Omental fat pad (tissue), 4 donors: Measurements from ENCODE around the gene PPP1R12A. TPM values are rescaled to one million over a fixed set of nuclear protein-coding genes. Genes with fewer than 3 reads are reported as not detected.
"Not testable (repeated sequence)": the region's sequence is repeated elsewhere in the genome, so short reads cannot be mapped to it uniquely, and the experiment has no call there.

Source experiments
- ATAC-seq: fragments of 150-250 bp; one replicate; pipeline ENCODE4 v1.9.1; 2016; ENCODE audit warnings: mild to moderate bottlenecking, moderate library complexity; ENCODE audit not compliant: low FRiP score
- DNase-seq: peaks from one replicate; pipeline ENCODE4 v3.0.0-alpha.2; 2019; ENCODE audit warnings: low spot score
- total RNA-seq, 4 donors: library from RNA; depleted of rRNA; stranded (reverse); fragments of >200 nt; gene quantifications; one replicate each; pipeline ENCODE4 v1.1.0, GENCODE V29; 2016
- TF ChIP-seq, protein P1 (sequence below), 3 donors: fragments of 450-650 bp; IDR thresholded peaks; one replicate each; pipeline ENCODE4 v1.5.1; 2016 to 2017; ENCODE audit warnings: antibody characterized with exemption in 3 of 3, mild to moderate bottlenecking in 3 of 3, moderate library complexity in 2 of 3

The PPP1R12A gene
- total RNA-seq, 4 donors from 2014 or later: 49.3 to 153 (median 78.0) TPM

DNA sequence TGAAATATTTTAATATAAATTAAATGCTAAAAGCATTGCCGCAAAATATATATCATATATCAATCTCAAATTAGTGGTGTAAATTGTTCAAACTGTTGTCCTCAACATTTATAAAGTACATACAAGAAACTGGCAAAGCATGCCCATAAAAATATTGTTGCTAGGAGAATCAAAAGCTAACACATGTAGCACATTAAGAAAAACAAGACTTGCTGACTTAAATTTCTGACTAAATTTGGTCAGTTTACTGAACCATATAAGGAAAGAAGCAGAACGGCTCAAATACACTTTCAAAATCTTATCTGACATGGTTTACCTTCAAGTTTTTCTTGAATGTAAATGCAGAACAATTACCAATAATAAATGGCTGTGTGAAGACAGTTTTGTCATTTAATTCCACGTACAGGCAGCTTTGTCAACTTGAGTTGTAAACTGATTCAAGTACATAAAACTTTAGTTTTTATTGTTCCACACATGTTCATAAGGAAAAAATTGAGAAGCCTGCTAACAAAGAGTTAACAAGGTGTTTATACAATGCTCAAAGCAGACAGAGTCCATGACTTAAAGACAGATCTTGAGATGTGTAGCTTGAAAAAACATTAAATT lies 50.4 kb downstream of the PPP1R12A start:
- ATAC-seq (no peak), DNase-seq (no peak)
- TF ChIP-seq, protein P1, sequence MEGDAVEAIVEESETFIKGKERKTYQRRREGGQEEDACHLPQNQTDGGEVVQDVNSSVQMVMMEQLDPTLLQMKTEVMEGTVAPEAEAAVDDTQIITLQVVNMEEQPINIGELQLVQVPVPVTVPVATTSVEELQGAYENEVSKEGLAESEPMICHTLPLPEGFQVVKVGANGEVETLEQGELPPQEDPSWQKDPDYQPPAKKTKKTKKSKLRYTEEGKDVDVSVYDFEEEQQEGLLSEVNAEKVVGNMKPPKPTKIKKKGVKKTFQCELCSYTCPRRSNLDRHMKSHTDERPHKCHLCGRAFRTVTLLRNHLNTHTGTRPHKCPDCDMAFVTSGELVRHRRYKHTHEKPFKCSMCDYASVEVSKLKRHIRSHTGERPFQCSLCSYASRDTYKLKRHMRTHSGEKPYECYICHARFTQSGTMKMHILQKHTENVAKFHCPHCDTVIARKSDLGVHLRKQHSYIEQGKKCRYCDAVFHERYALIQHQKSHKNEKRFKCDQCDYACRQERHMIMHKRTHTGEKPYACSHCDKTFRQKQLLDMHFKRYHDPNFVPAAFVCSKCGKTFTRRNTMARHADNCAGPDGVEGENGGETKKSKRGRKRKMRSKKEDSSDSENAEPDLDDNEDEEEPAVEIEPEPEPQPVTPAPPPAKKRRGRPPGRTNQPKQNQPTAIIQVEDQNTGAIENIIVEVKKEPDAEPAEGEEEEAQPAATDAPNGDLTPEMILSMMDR (IDR thresholded peaks at IDR 0.05): no peak

- ATAC-seq (no peak), DNase-seq (no peak)
- TF ChIP-seq, protein P1 (IDR thresholded peaks at IDR 0.05): no peak
These were observed 51.7 kb downstream of the PPP1R12A start for GRCh38 chr12:79883216-79883615.

DNA sequence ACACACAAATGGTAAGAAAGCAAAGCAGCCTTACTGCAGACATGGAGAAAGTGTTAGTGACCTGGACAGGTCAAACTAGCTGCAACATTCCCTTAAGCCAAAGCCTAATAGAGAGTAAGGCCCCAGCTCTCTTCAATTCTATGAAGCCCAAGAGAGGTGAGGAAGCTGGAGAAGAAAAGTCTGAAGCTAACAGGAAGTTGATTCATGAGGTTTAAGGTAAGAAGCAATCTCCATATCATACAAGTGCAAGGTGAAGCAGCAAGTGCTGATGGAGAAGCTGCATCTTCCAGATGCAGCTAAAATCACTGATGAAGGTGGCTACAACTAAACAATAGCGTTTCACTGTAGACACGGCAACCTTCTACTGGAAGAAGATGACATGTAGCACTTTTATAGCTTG lies 53.5 kb downstream of the PPP1R12A start:
- TF ChIP-seq, protein P1 (IDR thresholded peaks at IDR 0.05): no peak
- no peak for DNase-seq
- no peak for ATAC-seq

- ATAC-seq, DNase-seq: not testable (repeated sequence)
These were observed 56.4 kb downstream of the PPP1R12A start for GRCh38 chr12:79878506-79878905.

GRCh38 chr12:79877246-79877645 lies 57.7 kb downstream of the PPP1R12A start:
- TF ChIP-seq, protein P1 (IDR thresholded peaks at IDR 0.05): no peak
- DNase-seq (no peak), ATAC-seq (no peak)

DNA sequence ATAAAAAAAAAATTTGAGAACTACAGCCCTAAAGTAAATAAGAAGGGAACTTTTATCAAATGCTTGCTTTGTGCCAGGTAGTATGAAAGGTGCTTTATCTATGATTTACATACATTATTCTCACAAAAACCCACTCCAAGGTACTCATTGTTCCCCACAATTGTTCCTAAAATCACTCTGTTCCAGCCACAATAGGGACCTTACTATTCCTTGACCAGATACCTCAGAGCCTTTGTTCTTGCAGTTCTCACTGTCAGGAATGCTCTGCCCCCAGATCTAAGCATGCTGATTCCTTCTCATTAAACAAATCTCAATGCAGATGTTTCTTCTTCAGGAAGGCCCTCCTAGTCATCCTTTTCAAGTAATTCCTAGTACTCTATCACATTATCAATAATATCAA lies 60.2 kb downstream of the PPP1R12A start:
- TF ChIP-seq, protein P1 (IDR thresholded peaks at IDR 0.05): no peak
- DNase-seq (no peak), ATAC-seq (no peak)

- TF ChIP-seq, protein P1 (IDR thresholded peaks at IDR 0.05): no peak
- ATAC-seq (no peak), DNase-seq (no peak)
These were observed 61.7 kb downstream of the PPP1R12A start for GRCh38 chr12:79873201-79873600.
